Right lobe of liver (tissue), 6 donors: ENCODE data around the gene HMOX2. TPM values are rescaled to one million over a fixed set of nuclear protein-coding genes. Genes with fewer than 3 reads are reported as not detected.

ENCODE experiments used
- ATAC-seq, 4 donors: fragments of 200-7000 bp; cut with Tn5 transposase; one replicate each; pipeline ENCODE4 v1.9.1; 2020; ENCODE audit warnings: mild to moderate bottlenecking in 4 of 4, moderate library complexity in 4 of 4
- DNase-seq, 3 donors: peaks; one replicate each; pipeline ENCODE4 v3.0.0-alpha.2; 2020
- H3K27ac ChIP-seq, 3 donors: fragments of 200-600 bp; one replicate each; pipeline ENCODE4 v1.8.0; 2022
- H3K27me3 ChIP-seq, 2 donors: fragments of 200-600 bp; one replicate each; pipeline ENCODE4 v1.8.0; 2022
- H3K36me3 ChIP-seq, 4 donors: fragments of 200-600 bp; sonication (generic) in 1 of 4; one replicate each; pipeline versions ENCODE4 v1.5.1 to v1.8.0; 2017 to 2022; ENCODE audit warnings: control low read depth in 1 of 4
- H3K4me1 ChIP-seq, 4 donors: fragments of 200-600 bp; sonication (generic) in 1 of 4; one replicate each; pipeline versions ENCODE4 v1.5.1 to v1.8.0; 2017 to 2022; ENCODE audit warnings: control low read depth in 1 of 4
- H3K4me3 ChIP-seq, 3 donors: fragments of 200-600 bp; one replicate each; pipeline ENCODE4 v1.8.0; 2022
- H3K9me3 ChIP-seq, 4 donors: fragments of 200-600 bp; sonication (generic) in 1 of 4; one replicate each; pipeline versions ENCODE4 v1.5.1 to v1.8.0; 2017 to 2022; ENCODE audit warnings: control low read depth in 1 of 4
- POLR2A ChIP-seq: fragments of 450-650 bp; IDR thresholded peaks from one replicate; pipeline ENCODE4 v1.6.1; 2017; ENCODE audit warnings: antibody characterized with exemption, mild to moderate bottlenecking
- WGBS: methylation state at CpG from one replicate; pipeline ENCODE4 v1.1.6; 2018; ENCODE audit warnings: low coverage, low lambda C conversion rate; ENCODE audit not compliant: insufficient coverage; ENCODE audit errors: missing lambda C conversion rate; 5-methylcytosine and 5-hydroxymethylcytosine counted together
- intact Hi-C, 2 donors: fragments of 100-400 bp; cut with DNase I; formaldehyde crosslinking; loops; one replicate each; pipeline versions ENCODE4 v1.11.2 to v1.14.1; 2022
- total RNA-seq, 6 experiments: library from RNA; depleted of rRNA in 2 of 6; stranded (reverse); fragments of >200 nt in 2 of 6; fragmentation: NEBNext Ultra II Directional in 3 of 6; extraction: Animal tissue kit (Norgen Biotek cat#: 25700) in 3 of 6; gene quantifications; one replicate each; pipeline versions ENCODE4 v1.1.0 to v1.2.4, GENCODE V29; 2016 to 2023
- TF ChIP-seq, protein P1 (sequence below), 4 donors: fragments of 200-600 bp in 3 of 4; fragments of 450-650 bp in 1 of 4; IDR thresholded peaks; one replicate each; pipeline versions ENCODE4 v1.5.1 to v1.8.0; 2016 to 2022; ENCODE audit warnings: antibody characterized with exemption in 4 of 4, mild to moderate bottlenecking in 2 of 4
- donor health status: DM: no; HTN: yes; CAD: no.
- donor health status: DM: no; HTN: no; CAD: no.
- donor health status: DM: no; HTN: no; CAD: no.
- donor health status: DM: no; HTN: yes; CAD: no.
- donor health status: DM: no; HTN: yes; CAD: no.

HMOX2 gene
- total RNA-seq, 6 experiments from 2014 or later = 39.7 to 74.7 (median 55.4) TPM

DNA sequence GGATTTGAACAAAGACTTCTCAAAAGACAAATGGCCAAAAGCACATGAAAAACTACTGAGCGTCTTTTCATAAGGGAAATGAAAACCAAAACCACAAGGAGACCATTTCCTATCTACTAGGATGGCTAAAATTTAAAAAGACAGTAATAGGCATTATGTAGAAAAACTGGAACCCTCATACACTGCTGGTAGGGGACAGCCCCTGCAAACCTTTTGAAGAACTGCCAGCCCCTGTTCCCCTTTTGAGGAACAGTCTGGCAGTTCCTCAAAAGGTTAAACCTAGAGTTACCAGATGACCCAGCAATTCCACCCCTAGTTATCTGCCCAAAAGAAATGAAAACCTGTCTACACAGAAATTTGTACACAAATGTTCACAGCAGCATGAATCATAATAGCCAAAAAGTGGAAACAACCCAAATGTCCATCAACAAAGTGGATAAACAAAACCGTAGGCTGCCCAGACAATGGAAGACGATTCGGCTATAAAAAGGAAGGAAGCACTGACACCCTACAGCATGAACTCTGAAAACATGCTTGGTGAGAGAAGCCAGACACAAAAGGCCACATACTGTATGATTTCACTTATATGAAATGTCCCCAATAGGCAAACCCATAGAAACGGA lies 39.5 kb downstream of the HMOX2 start:
- H3K36me3 ChIP-seq = peaks cover 0 to 16% (median 3%) of the 10 kb centered on the region in 4 donors
- peak overlapping the region; percentile 14 to 41 (median 26) for H3K27ac ChIP-seq
- TF ChIP-seq, protein P1, sequence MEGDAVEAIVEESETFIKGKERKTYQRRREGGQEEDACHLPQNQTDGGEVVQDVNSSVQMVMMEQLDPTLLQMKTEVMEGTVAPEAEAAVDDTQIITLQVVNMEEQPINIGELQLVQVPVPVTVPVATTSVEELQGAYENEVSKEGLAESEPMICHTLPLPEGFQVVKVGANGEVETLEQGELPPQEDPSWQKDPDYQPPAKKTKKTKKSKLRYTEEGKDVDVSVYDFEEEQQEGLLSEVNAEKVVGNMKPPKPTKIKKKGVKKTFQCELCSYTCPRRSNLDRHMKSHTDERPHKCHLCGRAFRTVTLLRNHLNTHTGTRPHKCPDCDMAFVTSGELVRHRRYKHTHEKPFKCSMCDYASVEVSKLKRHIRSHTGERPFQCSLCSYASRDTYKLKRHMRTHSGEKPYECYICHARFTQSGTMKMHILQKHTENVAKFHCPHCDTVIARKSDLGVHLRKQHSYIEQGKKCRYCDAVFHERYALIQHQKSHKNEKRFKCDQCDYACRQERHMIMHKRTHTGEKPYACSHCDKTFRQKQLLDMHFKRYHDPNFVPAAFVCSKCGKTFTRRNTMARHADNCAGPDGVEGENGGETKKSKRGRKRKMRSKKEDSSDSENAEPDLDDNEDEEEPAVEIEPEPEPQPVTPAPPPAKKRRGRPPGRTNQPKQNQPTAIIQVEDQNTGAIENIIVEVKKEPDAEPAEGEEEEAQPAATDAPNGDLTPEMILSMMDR (IDR thresholded peaks at IDR 0.05) = no peak
- TF ChIP-seq POLR2A = no peak
- H3K27me3 ChIP-seq = no peaks in the 10 kb centered on the region
- no peak overlapping the region for H3K4me3 ChIP-seq
- intact Hi-C loops = no loop called here
- ATAC-seq (peak; percentile 18 to 50 (median 34)), DNase-seq (no peak)
- no peaks in the 10 kb centered on the region for H3K9me3 ChIP-seq
- WGBS = 38% methylated on average over 5 of the region's 5 CpGs
- no peaks in the 10 kb centered on the region for H3K4me1 ChIP-seq

DNA sequence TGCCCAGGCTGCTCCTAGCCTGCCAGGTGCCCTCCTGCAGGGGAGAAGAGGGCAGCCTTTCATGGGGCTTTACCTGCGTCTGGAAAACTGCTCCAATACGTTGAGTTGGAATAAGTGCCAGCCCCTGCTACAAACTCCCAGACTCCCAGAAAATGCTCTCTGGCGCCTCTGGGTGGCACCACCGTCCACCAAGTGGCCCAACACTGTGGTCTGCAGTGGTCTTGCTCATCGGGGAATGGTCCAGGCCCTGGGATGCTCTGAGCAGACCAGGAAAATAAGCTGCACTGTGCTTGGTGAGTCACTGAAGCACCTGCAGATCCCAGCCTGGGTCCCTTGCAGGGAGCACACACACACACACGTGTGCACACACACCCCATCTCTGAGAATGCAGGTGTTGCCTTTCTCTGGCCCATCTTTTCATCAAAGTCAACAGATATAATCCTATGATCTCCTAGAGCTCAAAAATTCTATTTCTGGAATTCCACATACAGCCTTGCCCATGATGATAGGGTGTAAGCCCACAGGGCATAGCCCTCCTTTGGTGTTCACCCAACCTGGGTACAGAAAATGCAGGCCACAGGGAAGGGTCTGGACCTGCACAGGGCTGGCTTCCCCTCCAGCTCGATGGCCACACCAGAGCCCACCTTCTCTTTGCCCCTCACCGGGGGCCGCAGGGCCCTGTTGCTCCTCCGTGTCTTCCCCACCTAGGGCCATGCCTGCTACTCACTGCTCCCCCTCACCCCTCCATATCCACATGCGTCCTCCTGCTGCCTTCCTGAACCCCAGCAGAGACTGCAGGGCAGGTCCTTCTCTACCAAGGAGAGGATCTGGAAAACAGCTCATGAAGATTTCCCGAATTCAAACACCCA lies 41.8 kb downstream of the HMOX2 start:
- TF ChIP-seq, protein P1 (IDR thresholded peaks at IDR 0.05) = peak; percentile 30 to 55 (median 40)
- no peak for TF ChIP-seq POLR2A
- Histone ChIP-seq H3K9me3 (no peaks in the 10 kb centered on the region), H3K4me1 (no peaks in the 10 kb centered on the region), H3K27me3 (no peaks in the 10 kb centered on the region), H3K4me3 (no peak overlapping the region), H3K27ac (no peak overlapping the region), H3K36me3 (peaks cover 0 to under 1% (median 0%) of the 10 kb centered on the region in 4 donors)
- intact Hi-C loops = no loop called here
- WGBS = 36% methylated on average over 7 of the region's 12 CpGs
- peak; percentile 37 to 48 (median 40) for ATAC-seq
- no peak for DNase-seq

DNA sequence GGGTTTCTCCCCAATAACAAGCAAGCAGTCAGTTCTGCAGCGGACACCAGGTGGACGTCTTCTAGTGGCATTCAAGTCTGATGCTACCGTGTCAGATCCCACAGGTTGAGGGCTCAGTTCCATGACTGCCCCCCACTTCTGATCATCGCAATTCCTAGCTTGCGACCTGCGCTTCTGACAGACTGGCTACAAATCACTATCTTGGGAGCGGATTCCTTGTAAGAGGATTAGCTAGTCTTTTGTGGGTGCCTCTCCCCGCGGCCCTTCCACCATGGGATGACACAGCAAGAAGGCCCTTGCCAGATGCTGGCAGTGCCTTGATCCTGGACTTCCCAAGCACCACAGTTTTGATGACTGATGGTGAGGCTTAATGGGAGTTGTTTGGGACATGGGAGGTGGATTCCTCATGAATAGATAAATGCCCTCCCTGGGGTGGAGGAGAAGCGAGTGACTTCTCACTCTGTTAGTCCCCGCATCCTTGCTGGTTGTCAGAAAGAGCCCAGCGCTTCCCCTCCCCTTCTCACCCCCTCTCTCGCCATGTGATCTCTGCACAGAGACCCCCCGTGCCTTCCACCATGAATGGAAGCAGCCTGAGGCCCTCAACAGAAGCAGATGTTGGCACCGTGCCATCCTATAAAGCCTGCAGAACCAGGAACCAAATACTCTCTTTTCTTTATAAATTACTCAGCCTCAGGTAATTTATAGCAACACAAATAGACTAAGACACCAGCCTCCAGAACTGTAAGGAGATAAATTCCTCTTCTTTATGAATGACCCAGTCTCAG lies 43.3 kb downstream of the HMOX2 start:
- H3K27me3 ChIP-seq = no peaks in the 10 kb centered on the region
- H3K4me3 ChIP-seq = no peak overlapping the region
- DNase-seq = no peak
- H3K9me3 ChIP-seq = no peaks in the 10 kb centered on the region
- intact Hi-C loops = no loop called here
- H3K36me3 ChIP-seq = no peaks in the 10 kb centered on the region
- no peak overlapping the region for H3K27ac ChIP-seq
- no peaks in the 10 kb centered on the region for H3K4me1 ChIP-seq
- 89% methylated on average over 9 of the region's 15 CpGs for WGBS
- TF ChIP-seq POLR2A = no peak
- TF ChIP-seq, protein P1 (IDR thresholded peaks at IDR 0.05) = no peak
- ATAC-seq = no peak

GRCh38 chr16:4520913-4521312 lies 44.7 kb downstream of the HMOX2 start:
- H3K36me3 ChIP-seq = no peaks in the 10 kb centered on the region
- ATAC-seq (no peak), DNase-seq (no peak)
- H3K27ac ChIP-seq = no peak overlapping the region
- no peaks in the 10 kb centered on the region for H3K27me3 ChIP-seq
- WGBS = 77% methylated on average over 3 of the region's 7 CpGs
- no peak overlapping the region for H3K4me3 ChIP-seq
- intact Hi-C loops = no loop called here
- H3K4me1 ChIP-seq = no peaks in the 10 kb centered on the region
- H3K9me3 ChIP-seq = no peaks in the 10 kb centered on the region
- TF ChIP-seq POLR2A = no peak
- TF ChIP-seq, protein P1 (IDR thresholded peaks at IDR 0.05) = no peak
